ENCODE results near the gene GLI2.

The GLI2 gene

GRCh38 chr2:120759543-120760331 is 24.1 kb downstream of the GLI2 start:
- no peak overlapping the region for H3K9ac ChIP-seq (ENCODE audit: insufficient read length, low read depth)
- no peaks in the 10 kb centered on the region for H3K9me3 ChIP-seq (ENCODE audit: insufficient read depth, low read length)
- peaks cover 17% of the 10 kb centered on the region for H3K36me3 ChIP-seq (ENCODE audit: insufficient read depth, insufficient read length, low read length)
- DNase-seq (ENCODE audit: low read depth, low spot score): no peak
- no peak for TF ChIP-seq YY1 (IDR thresholded peaks at IDR 0.05; ENCODE audit: insufficient read depth, insufficient read length)
- no peak for TF ChIP-seq SUZ12 (IDR thresholded peaks at IDR 0.05; ENCODE audit: extremely low read depth, insufficient read depth, insufficient read length)
- no peak for TF ChIP-seq ZNF274 (IDR thresholded peaks at IDR 0.05; ENCODE audit: low read depth, low read length)
- no peaks in the 10 kb centered on the region for H3K27me3 ChIP-seq (ENCODE audit: insufficient read depth, insufficient read length)
- H3K4me3 ChIP-seq (ENCODE audit: insufficient read length, low read depth): no peak overlapping the region
- peaks cover 41% of the 10 kb centered on the region for H3K4me1 ChIP-seq (ENCODE audit: insufficient read depth, insufficient read length)

- no peak for DNase-seq (ENCODE audit: low read depth, low spot score)
- Histone ChIP-seq H3K9ac (ENCODE audit: insufficient read length, low read depth) (no peak overlapping the region), H3K4me1 (ENCODE audit: insufficient read depth, insufficient read length) (peaks cover 48% of the 10 kb centered on the region)
These were observed 24.9 kb downstream of the GLI2 start for GRCh38 chr2:120760446-120761135.

GRCh38 chr2:120761164-120761861 is 25.6 kb downstream of the GLI2 start:
- TF ChIP-seq SUZ12 (IDR thresholded peaks at IDR 0.05; ENCODE audit: extremely low read depth, insufficient read depth, insufficient read length) (no peak), YY1 (IDR thresholded peaks at IDR 0.05; ENCODE audit: insufficient read depth, insufficient read length) (no peak), ZNF274 (IDR thresholded peaks at IDR 0.05; ENCODE audit: low read depth, low read length) (no peak)
- no peak for DNase-seq (ENCODE audit: low read depth, low spot score)
- H3K4me1 ChIP-seq (ENCODE audit: insufficient read depth, insufficient read length): peaks cover 53% of the 10 kb centered on the region

More at GRCh38 chr2:120760446-120761135, 24.9 kb downstream of the GLI2 start:
- Histone ChIP-seq H3K4me3 (ENCODE audit: insufficient read length, low read depth) (no peak overlapping the region), H3K9me3 (ENCODE audit: insufficient read depth, low read length) (no peaks in the 10 kb centered on the region), H3K27me3 (ENCODE audit: insufficient read depth, insufficient read length) (no peaks in the 10 kb centered on the region), H3K36me3 (ENCODE audit: insufficient read depth, insufficient read length, low read length) (peaks cover 17% of the 10 kb centered on the region)
- TF ChIP-seq ZNF274 (IDR thresholded peaks at IDR 0.05; ENCODE audit: low read depth, low read length) (no peak), SUZ12 (IDR thresholded peaks at IDR 0.05; ENCODE audit: extremely low read depth, insufficient read depth, insufficient read length) (no peak), YY1 (IDR thresholded peaks at IDR 0.05; ENCODE audit: insufficient read depth, insufficient read length) (no peak)

GRCh38 chr2:120761911-120762310 is 26.2 kb downstream of the GLI2 start:
- H3K4me3 ChIP-seq (ENCODE audit: insufficient read length, low read depth): no peak overlapping the region
- H3K4me1 ChIP-seq (ENCODE audit: insufficient read depth, insufficient read length): peaks cover 58% of the 10 kb centered on the region
- H3K36me3 ChIP-seq (ENCODE audit: insufficient read depth, insufficient read length, low read length): peaks cover 17% of the 10 kb centered on the region
- H3K9me3 ChIP-seq (ENCODE audit: insufficient read depth, low read length): no peaks in the 10 kb centered on the region
- H3K27me3 ChIP-seq (ENCODE audit: insufficient read depth, insufficient read length): no peaks in the 10 kb centered on the region
- TF ChIP-seq YY1 (IDR thresholded peaks at IDR 0.05; ENCODE audit: insufficient read depth, insufficient read length) (no peak), SUZ12 (IDR thresholded peaks at IDR 0.05; ENCODE audit: extremely low read depth, insufficient read depth, insufficient read length) (no peak), ZNF274 (IDR thresholded peaks at IDR 0.05; ENCODE audit: low read depth, low read length) (no peak)
- DNase-seq (ENCODE audit: low read depth, low spot score): no peak
- H3K9ac ChIP-seq (ENCODE audit: insufficient read length, low read depth): no peak overlapping the region

More at GRCh38 chr2:120761164-120761861, 25.6 kb downstream of the GLI2 start:
- H3K27me3 ChIP-seq (ENCODE audit: insufficient read depth, insufficient read length): no peaks in the 10 kb centered on the region
- H3K9me3 ChIP-seq (ENCODE audit: insufficient read depth, low read length): no peaks in the 10 kb centered on the region
- H3K4me3 ChIP-seq (ENCODE audit: insufficient read length, low read depth): no peak overlapping the region
- no peak overlapping the region for H3K9ac ChIP-seq (ENCODE audit: insufficient read length, low read depth)
- peaks cover 17% of the 10 kb centered on the region for H3K36me3 ChIP-seq (ENCODE audit: insufficient read depth, insufficient read length, low read length)

GRCh38 chr2:120762341-120763061 is 26.8 kb downstream of the GLI2 start:
- Histone ChIP-seq H3K36me3 (ENCODE audit: insufficient read depth, insufficient read length, low read length) (peaks cover 17% of the 10 kb centered on the region), H3K27me3 (ENCODE audit: insufficient read depth, insufficient read length) (no peaks in the 10 kb centered on the region), H3K9me3 (ENCODE audit: insufficient read depth, low read length) (no peaks in the 10 kb centered on the region), H3K4me3 (ENCODE audit: insufficient read length, low read depth) (no peak overlapping the region), H3K4me1 (ENCODE audit: insufficient read depth, insufficient read length) (peaks cover 56% of the 10 kb centered on the region), H3K9ac (ENCODE audit: insufficient read length, low read depth) (no peak overlapping the region)
- TF ChIP-seq ZNF274 (IDR thresholded peaks at IDR 0.05; ENCODE audit: low read depth, low read length) (no peak), YY1 (IDR thresholded peaks at IDR 0.05; ENCODE audit: insufficient read depth, insufficient read length) (no peak), SUZ12 (IDR thresholded peaks at IDR 0.05; ENCODE audit: extremely low read depth, insufficient read depth, insufficient read length) (no peak)
- no peak for DNase-seq (ENCODE audit: low read depth, low spot score)

- Histone ChIP-seq H3K9ac (ENCODE audit: insufficient read length, low read depth) (no peak overlapping the region), H3K4me1 (ENCODE audit: insufficient read depth, insufficient read length) (peaks cover 49% of the 10 kb centered on the region), H3K27me3 (ENCODE audit: insufficient read depth, insufficient read length) (no peaks in the 10 kb centered on the region), H3K36me3 (ENCODE audit: insufficient read depth, insufficient read length, low read length) (peaks cover 24% of the 10 kb centered on the region), H3K9me3 (ENCODE audit: insufficient read depth, low read length) (no peaks in the 10 kb centered on the region), H3K4me3 (ENCODE audit: insufficient read length, low read depth) (no peak overlapping the region)
- no peak for DNase-seq (ENCODE audit: low read depth, low spot score)
- TF ChIP-seq ZNF274 (IDR thresholded peaks at IDR 0.05; ENCODE audit: low read depth, low read length) (no peak), YY1 (IDR thresholded peaks at IDR 0.05; ENCODE audit: insufficient read depth, insufficient read length) (no peak), SUZ12 (IDR thresholded peaks at IDR 0.05; ENCODE audit: extremely low read depth, insufficient read depth, insufficient read length) (no peak)
These were observed 27.8 kb downstream of the GLI2 start for GRCh38 chr2:120763508-120763907.
